AG09309 (cell line): ENCODE data around the gene ANAPC16.

Source experiments
- DNase-seq: peaks from one replicate; pipeline ENCODE4 v3.0.0-alpha.2; 2010; ENCODE audit warnings: low read depth
- H3K4me3 ChIP-seq: 2 replicates; pipeline ENCODE4 v1.5.1; 2011; ENCODE audit warnings: mild to moderate bottlenecking, low read depth, low read length, moderate library complexity; ENCODE audit not compliant: control insufficient read depth
- CTCF ChIP-seq: IDR thresholded peaks from 2 replicates; pipeline ENCODE4 v1.5.1; 2011; ENCODE audit warnings: mild to moderate bottlenecking, low read depth, low read length, inconsistent platforms; ENCODE audit not compliant: insufficient read depth, control insufficient read depth; ENCODE audit errors: missing control alignments

Gene ANAPC16

GRCh38 chr10:72255977-72256729 is 40.3 kb downstream of the ANAPC16 start:
- no peak overlapping the region for H3K4me3 ChIP-seq
- TF ChIP-seq CTCF = no peak
- no peak for DNase-seq

- no peak for TF ChIP-seq CTCF
- no peak for DNase-seq
- no peak overlapping the region for H3K4me3 ChIP-seq
Observed at GRCh38 chr10:72257051-72257892, 41.5 kb downstream of the ANAPC16 start.

- no peak for DNase-seq
- no peak for TF ChIP-seq CTCF
- H3K4me3 ChIP-seq = no peak overlapping the region
Observed at GRCh38 chr10:72258617-72259016, 42.8 kb downstream of the ANAPC16 start.

GRCh38 chr10:72259491-72260238 is 43.9 kb downstream of the ANAPC16 start:
- no peak overlapping the region for H3K4me3 ChIP-seq
- TF ChIP-seq CTCF = no peak
- no peak for DNase-seq

GRCh38 chr10:72260239-72260975 is 44.6 kb downstream of the ANAPC16 start:
- no peak for TF ChIP-seq CTCF
- H3K4me3 ChIP-seq = peak overlapping the region; percentile 50
- DNase-seq = no peak
